Measurements from ENCODE around the gene UNC93B1. TPM values are rescaled to one million over a fixed set of nuclear protein-coding genes. Genes with fewer than 3 reads are reported as not detected.

Gene UNC93B1
- total and polyA plus RNA-seq, 2 of the 8 experiments (the other 6 are each of a cell fraction or from before 2014, with no cell fraction given) = 18.9 to 34.3 TPM

DNA sequence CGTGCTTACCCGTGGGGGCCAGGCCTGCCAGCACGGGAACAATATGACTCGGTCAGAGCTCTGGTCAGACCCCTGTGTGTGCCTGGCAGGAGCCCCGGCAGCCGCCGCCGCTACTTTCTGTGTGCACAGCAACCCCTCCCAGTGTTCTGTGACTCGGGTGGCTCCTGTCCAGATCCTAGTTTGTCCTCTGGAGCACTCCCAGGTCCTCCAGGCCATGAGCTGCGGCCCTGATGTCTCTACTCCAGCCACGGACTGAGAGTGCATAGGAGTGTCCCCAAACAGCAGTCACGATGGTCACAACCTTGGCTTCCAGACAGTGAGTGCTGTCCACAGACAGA is 29.8 kb upstream of the UNC93B1 start:
- Histone ChIP-seq H3K23ac (ENCODE audit: insufficient read length) (no peak overlapping the region), H3K79me2 (ENCODE audit: control insufficient read depth in 1 of 2, insufficient read depth in 2 of 2, low read length in 2 of 2) (peaks cover 0 to 22% of the 10 kb centered on the region in 2 experiments; a peak in 2 of 4 replicates), H2AFZ (ENCODE audit: low read length) (no peak overlapping the region), H3K27me3 (replicated peaks in 1 of 4; ENCODE audit: control insufficient read depth in 3 of 4, extremely low read depth in 1 of 4, insufficient read depth in 3 of 4, low read length in 3 of 4) (no peaks in the 10 kb centered on the region), H3K9ac (replicated peaks in 1 of 4; ENCODE audit: extremely low read depth in 1 of 4, low read depth in 3 of 4, low read length in 3 of 4) (no peak overlapping the region), H2BK12ac (ENCODE audit: low read depth, low read length) (no peak overlapping the region), H3K18ac (ENCODE audit: extremely low read depth, low read length) (no peak overlapping the region), H2BK120ac (replicated peaks; ENCODE audit: low read depth, low read length) (no peak overlapping the region), H3K4me2 (ENCODE audit: insufficient read depth in 1 of 2, low read depth in 2 of 2, low read length in 2 of 2) (no peak overlapping the region), H3K23me2 (ENCODE audit: low read depth, low read length) (peaks cover 3% of the 10 kb centered on the region; the same call in 1 of the 2 replicates), H3K4me3 (ENCODE audit: extremely low read depth in 1 of 4, insufficient read depth in 2 of 4, low read depth in 3 of 4, low read length in 4 of 4) (no peak overlapping the region), H4K91ac (replicated peaks; ENCODE audit: insufficient read length, low read length) (no peak overlapping the region), H2BK20ac (ENCODE audit: low read length) (no peak overlapping the region), H3K79me1 (ENCODE audit: low read depth, low read length) (peaks cover 8% of the 10 kb centered on the region), H2AK5ac (ENCODE audit: low read depth, low read length) (no peak overlapping the region), H3K9me3 (ENCODE audit: insufficient read depth in 2 of 2, low read depth in 1 of 2, low read length in 1 of 2) (no peaks in the 10 kb centered on the region), H3K27ac (ENCODE audit: low read depth, low read length) (no peak overlapping the region), H3K56ac (replicated peaks; ENCODE audit: insufficient read length, low read depth, low read length) (no peak overlapping the region), H2BK5ac (ENCODE audit: low read depth, low read length) (no peak overlapping the region), H3K14ac (ENCODE audit: insufficient read length) (no peak overlapping the region), H2BK15ac (ENCODE audit: low read length) (no peak overlapping the region), H4K8ac (ENCODE audit: extremely low read depth, insufficient read depth, low read length) (no peak overlapping the region; the same call in 1 of the 2 replicates), H3K4me1 (replicated peaks in 1 of 4; ENCODE audit: control insufficient read depth in 3 of 4, insufficient read depth in 4 of 4, low read length in 3 of 4) (peaks cover 0 to 18% (median 14%) of the 10 kb centered on the region in 4 experiments; a peak in 5 of 7 replicates), H4K20me1 (replicated peaks in 1 of 2; ENCODE audit: control insufficient read depth in 1 of 2, insufficient read depth in 2 of 2, low read length in 2 of 2) (peaks cover 0 to 5% of the 10 kb centered on the region in 2 experiments), H4K5ac (ENCODE audit: insufficient read length, low read depth, low read length) (no peak overlapping the region), H3K36me3 (ENCODE audit: control insufficient read depth in 2 of 4, insufficient read depth in 4 of 4, low read length in 3 of 4) (peaks cover 4 to 17% (median 15%) of the 10 kb centered on the region in 4 experiments), H3K4ac (replicated peaks; ENCODE audit: insufficient read length, low read depth, low read length) (no peak overlapping the region)
- CTCF ChIA-PET (ENCODE audit: partially characterized antibody) = no interaction called here
- WGBS, 2 experiments (ENCODE audit: extremely low coverage in 1 of 2, insufficient coverage in 1 of 2, insufficient read length in 1 of 2, insufficient replicate concordance in 2 of 2, low coverage in 1 of 2, low lambda C conversion rate in 2 of 2, missing lambda C conversion rate in 1 of 2) = 99% methylated on average over 9 of the region's 12 CpGs; no CpG with 5 or more reads in 1 of the 2 experiments
- DNase-seq (ENCODE audit: low read depth in 1 of 2, low spot score in 2 of 2) (no peak), FAIRE-seq (no peak)
- POLR2A ChIA-PET (ENCODE audit: partially characterized antibody) = interaction anchor here (0.6 to 16.6 kb wide), 5 partner anchors 8 to 45 kb away, joined by 3 to 183 read pairs (median 7); no protein-coding TSS in a partner anchor
- no peak for TF ChIP-seq RNF2 (IDR thresholded peaks at IDR 0.05; ENCODE audit: borderline replicate concordance, low read depth, low read length, missing control alignments, poor library complexity, severe bottlenecking)
- TF ChIP-seq MAFK (IDR thresholded peaks at IDR 0.05; ENCODE audit: low read depth, low read length) = no peak
- no peak for TF ChIP-seq KDM5A (IDR thresholded peaks at IDR 0.05; ENCODE audit: low read length)
- no peak for TF ChIP-seq ATF3 (IDR thresholded peaks at IDR 0.05; ENCODE audit: insufficient read depth, low read depth, low read length)
- no peak for TF ChIP-seq NANOG (IDR thresholded peaks at IDR 0.05; ENCODE audit: insufficient read depth, low read depth, low read length, poor library complexity, severe bottlenecking)
- no peak for TF ChIP-seq GABPA (IDR thresholded peaks at IDR 0.05; ENCODE audit: borderline replicate concordance, insufficient read depth, low read length)
- no peak for TF ChIP-seq SP2 (IDR thresholded peaks at IDR 0.05; ENCODE audit: low read length)
- TF ChIP-seq EP300 (IDR thresholded peaks at IDR 0.05; ENCODE audit: borderline replicate concordance in 1 of 2, low read depth in 2 of 2, low read length in 2 of 2) = no peak
- no peak for TF ChIP-seq E2F6 (IDR thresholded peaks at IDR 0.05)
- TF ChIP-seq CBX8 (IDR thresholded peaks at IDR 0.05; ENCODE audit: borderline replicate concordance, low read depth, low read length) = no peak
- no peak for TF ChIP-seq SIRT6 (IDR thresholded peaks at IDR 0.05; ENCODE audit: low read length)

Measured in H1 (cell line).